ENCODE results near the gene IQCK.

DNA sequence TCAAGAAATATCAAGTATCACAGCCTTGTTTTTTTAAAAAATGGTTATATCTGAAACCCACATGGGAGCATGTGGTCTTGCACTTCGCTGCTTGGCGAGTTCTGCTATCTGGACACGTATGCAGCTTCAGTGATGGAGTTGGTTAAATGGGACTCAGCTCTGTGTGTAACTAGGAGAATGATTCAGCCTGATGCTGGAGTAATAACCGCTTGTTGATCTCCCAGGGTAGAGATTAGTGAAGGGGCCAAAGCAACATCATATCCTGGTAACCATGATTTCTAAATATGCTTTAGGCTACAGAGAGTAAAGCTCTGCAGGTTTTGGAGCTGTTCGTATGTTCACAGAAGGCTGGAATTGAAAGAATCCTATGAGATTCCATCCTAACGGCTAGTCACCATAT, 63.2 kb downstream of the IQCK start:
- no peak for TF ChIP-seq POLR2A (IDR thresholded peaks at IDR 0.05)
- TF ChIP-seq, protein P1, sequence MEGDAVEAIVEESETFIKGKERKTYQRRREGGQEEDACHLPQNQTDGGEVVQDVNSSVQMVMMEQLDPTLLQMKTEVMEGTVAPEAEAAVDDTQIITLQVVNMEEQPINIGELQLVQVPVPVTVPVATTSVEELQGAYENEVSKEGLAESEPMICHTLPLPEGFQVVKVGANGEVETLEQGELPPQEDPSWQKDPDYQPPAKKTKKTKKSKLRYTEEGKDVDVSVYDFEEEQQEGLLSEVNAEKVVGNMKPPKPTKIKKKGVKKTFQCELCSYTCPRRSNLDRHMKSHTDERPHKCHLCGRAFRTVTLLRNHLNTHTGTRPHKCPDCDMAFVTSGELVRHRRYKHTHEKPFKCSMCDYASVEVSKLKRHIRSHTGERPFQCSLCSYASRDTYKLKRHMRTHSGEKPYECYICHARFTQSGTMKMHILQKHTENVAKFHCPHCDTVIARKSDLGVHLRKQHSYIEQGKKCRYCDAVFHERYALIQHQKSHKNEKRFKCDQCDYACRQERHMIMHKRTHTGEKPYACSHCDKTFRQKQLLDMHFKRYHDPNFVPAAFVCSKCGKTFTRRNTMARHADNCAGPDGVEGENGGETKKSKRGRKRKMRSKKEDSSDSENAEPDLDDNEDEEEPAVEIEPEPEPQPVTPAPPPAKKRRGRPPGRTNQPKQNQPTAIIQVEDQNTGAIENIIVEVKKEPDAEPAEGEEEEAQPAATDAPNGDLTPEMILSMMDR (IDR thresholded peaks at IDR 0.05) = no peak
- no peak for TF ChIP-seq POLR2AphosphoS5 (IDR thresholded peaks at IDR 0.05)
